Measurements from ENCODE around the gene EFHD1.

DNA sequence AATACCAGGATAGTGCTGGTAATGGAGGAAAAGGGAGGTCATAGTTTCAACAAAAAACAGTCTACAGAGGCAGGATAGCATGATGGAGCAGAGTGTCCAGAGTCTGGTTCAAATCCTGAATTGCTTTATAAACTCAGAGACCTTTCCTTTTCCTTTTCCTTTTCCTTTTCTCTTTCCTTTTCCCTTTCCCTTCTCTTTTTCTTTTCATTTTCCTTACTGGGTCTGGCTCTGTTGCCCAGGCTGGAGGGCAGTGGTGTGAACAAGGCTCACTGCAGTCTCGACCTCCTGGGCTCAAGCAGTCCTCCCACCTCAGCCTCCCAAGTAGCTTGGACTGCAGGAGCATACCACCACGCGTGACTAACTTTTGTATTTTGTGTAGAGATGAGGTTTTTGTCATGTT lies 95.4 kb downstream of the EFHD1 start:
- TF ChIP-seq POLR2A (IDR thresholded peaks at IDR 0.05): no peak
- TF ChIP-seq CTCF (IDR thresholded peaks at IDR 0.05): no peak

Measured in transverse colon (tissue), 3 donors.